IMR-90 (cell line): Measurements from ENCODE around the gene SH3BP5. TPM values are rescaled to one million over a fixed set of nuclear protein-coding genes. Genes with fewer than 3 reads are reported as not detected.

Experiments
- ATAC-seq: fragments of 200-7000 bp; cut with Tn5 transposase; 2 replicates; pipeline ENCODE4 v1.9.1; 2020; ENCODE audit warnings: low read depth, mild to moderate bottlenecking, moderate library complexity
- BruUV-seq: library from RNA; stranded (reverse); fragments of 400-500 nt; replicated peaks from 2 replicates; lab custom pipeline; 2021; lab: Mats Ljungman, UMichigan
- CTCF ChIA-PET: fragments of 300-600 bp; formaldehyde crosslinking; extraction: SDS; loops from one replicate; lab custom pipeline; 2021; ENCODE audit warnings: antibody characterized with exemption; lab: Yijun Ruan, JAX
- POLR2A ChIA-PET: fragments of 300-600 bp; sonication (Branson Sonifier 250); formaldehyde crosslinking; loops from one replicate; lab custom pipeline; 2022; ENCODE audit warnings: antibody characterized with exemption; ENCODE audit not compliant: unreplicated experiment; lab: Charles Lee
- DNase-seq: peaks from one replicate; pipeline ENCODE4 v3.0.0; 2013
- H2AFZ ChIP-seq: replicated peaks from 2 replicates; pipeline ENCODE3; 2013; ENCODE audit warnings: low read length, mild to moderate bottlenecking; ENCODE audit not compliant: poor library complexity
- H2AK5ac ChIP-seq: 2 replicates; pipeline ENCODE4 v1.6.1; 2013; ENCODE audit warnings: low read depth, low read length, inconsistent platforms
- H2AK9ac ChIP-seq: replicated peaks from 2 replicates; pipeline ENCODE3; 2013; ENCODE audit warnings: mild to moderate bottlenecking, low read depth, low read length, moderate library complexity; ENCODE audit not compliant: poor library complexity
- H2BK120ac ChIP-seq: 2 replicates; pipeline ENCODE4 v1.6.1; 2013; ENCODE audit warnings: low read depth, low read length, inconsistent platforms
- H2BK15ac ChIP-seq: 3 replicates; pipeline ENCODE4 v1.6.1; 2013; ENCODE audit warnings: low read depth, low read length, inconsistent platforms
- H2BK20ac ChIP-seq: 2 replicates; pipeline ENCODE4 v1.6.1; 2013; ENCODE audit warnings: low read depth, mild to moderate bottlenecking, inconsistent platforms, low read length, moderate library complexity
- H2BK5ac ChIP-seq: 2 replicates; pipeline ENCODE4 v1.6.1; 2013; ENCODE audit warnings: mild to moderate bottlenecking, low read depth, low read length, inconsistent platforms; ENCODE audit not compliant: poor library complexity, severe bottlenecking
- H3K14ac ChIP-seq: replicated peaks from 2 replicates; pipeline ENCODE4 v1.6.1; 2013; ENCODE audit warnings: low read depth, low read length, inconsistent platforms
- H3K18ac ChIP-seq: 2 replicates; pipeline ENCODE4 v1.6.1; 2013; ENCODE audit warnings: low read depth, low read length, control low read depth
- H3K23ac ChIP-seq: 2 replicates; pipeline ENCODE4 v1.6.1; 2013; ENCODE audit warnings: low read depth, low read length, inconsistent platforms
- H3K27ac ChIP-seq: 2 replicates; pipeline ENCODE4 v1.5.1; 2013; ENCODE audit warnings: mild to moderate bottlenecking, control low read depth, low read length; ENCODE audit not compliant: insufficient read depth
- H3K27me3 ChIP-seq: 2 replicates; pipeline ENCODE4 v1.6.1; 2013; ENCODE audit warnings: low read length; ENCODE audit not compliant: control insufficient read depth, insufficient read depth
- H3K36me3 ChIP-seq: 2 replicates; pipeline ENCODE4 v1.6.1; 2013; ENCODE audit warnings: low read length, mixed read lengths; ENCODE audit not compliant: control insufficient read depth, insufficient read depth
- H3K4ac ChIP-seq: 2 replicates; pipeline ENCODE4 v1.6.1; 2013; ENCODE audit warnings: low read depth, low read length, inconsistent platforms
- H3K4me1 ChIP-seq: 2 replicates; pipeline ENCODE4 v1.6.1; 2013; ENCODE audit warnings: low read length, mixed read lengths; ENCODE audit not compliant: control insufficient read depth, insufficient read depth
- H3K4me2 ChIP-seq: 2 replicates; pipeline ENCODE4 v1.6.1; 2013; ENCODE audit warnings: low read depth, mild to moderate bottlenecking, control low read depth, low read length, moderate library complexity
- H3K4me3 ChIP-seq: 2 replicates; pipeline ENCODE4 v1.5.1; 2013; ENCODE audit warnings: low read depth, mild to moderate bottlenecking, control low read depth, low read length, moderate library complexity; ENCODE audit not compliant: insufficient read depth
- H3K56ac ChIP-seq: 2 replicates; pipeline ENCODE4 v1.6.1; 2013; ENCODE audit warnings: low read length, inconsistent platforms; ENCODE audit not compliant: insufficient read depth; ENCODE audit errors: extremely low read depth
- H3K79me1 ChIP-seq, 2 experiments: 2 replicates each; pipeline ENCODE4 v1.6.1; 2013; ENCODE audit warnings: low read length in 2 of 2, inconsistent platforms in 1 of 2, low read depth in 1 of 2
- H3K9ac ChIP-seq: 2 replicates; pipeline ENCODE4 v1.6.1; 2013; ENCODE audit warnings: low read depth, low read length, control low read depth
- H3K9me1 ChIP-seq: 2 replicates; pipeline ENCODE4 v1.6.1; 2013; ENCODE audit warnings: low read length, inconsistent platforms; ENCODE audit not compliant: insufficient read depth
- H3K9me3 ChIP-seq: 2 replicates; pipeline ENCODE4 v1.6.1; 2013; ENCODE audit warnings: low read length; ENCODE audit not compliant: control insufficient read depth, insufficient read depth
- H4K20me1 ChIP-seq: 2 replicates; pipeline ENCODE4 v1.6.1; 2013; ENCODE audit warnings: low read length, inconsistent platforms; ENCODE audit not compliant: insufficient read depth
- H4K5ac ChIP-seq: 2 replicates; pipeline ENCODE4 v1.6.1; 2013; ENCODE audit warnings: mild to moderate bottlenecking, low read depth, low read length, control low read depth
- H4K8ac ChIP-seq, 2 experiments: 2 replicates each; pipeline ENCODE4 v1.6.1; 2013; ENCODE audit warnings: low read depth in 2 of 2, low read length in 2 of 2, control low read depth in 1 of 2, inconsistent platforms in 1 of 2
- H4K91ac ChIP-seq: 2 replicates; pipeline ENCODE4 v1.6.1; 2013; ENCODE audit warnings: low read depth, low read length, inconsistent platforms; ENCODE audit not compliant: insufficient read depth
- BHLHE40 ChIP-seq: fragments of 150-350 bp; IDR thresholded peaks from 2 replicates; pipeline ENCODE4 v1.6.1; 2016; ENCODE audit warnings: mild to moderate bottlenecking, low read depth, low read length
- CEBPB ChIP-seq: IDR thresholded peaks from 2 replicates; pipeline ENCODE4 v1.6.1; 2012; ENCODE audit warnings: low read depth, low read length, improper control_type of control experiment
- CHD1 ChIP-seq: IDR thresholded peaks from 2 replicates; pipeline ENCODE4 v1.6.1; 2012; ENCODE audit warnings: low read depth, low read length, improper control_type of control experiment
- CTCF ChIP-seq: conservative IDR thresholded peaks from 2 replicates; pipeline ENCODE4 v1.5.1; 2012; ENCODE audit warnings: mild to moderate bottlenecking, low read depth, low read length, improper control_type of control experiment
- ELK1 ChIP-seq: fragments of 150-350 bp; IDR thresholded peaks from 2 replicates; pipeline ENCODE4 v1.6.1; 2016; ENCODE audit warnings: low read depth, mild to moderate bottlenecking, low read length, moderate library complexity, borderline replicate concordance
- FOS ChIP-seq: fragments of 150-350 bp; IDR thresholded peaks from 2 replicates; pipeline ENCODE4 v1.6.1; 2016; ENCODE audit warnings: low read depth, low read length
- MAFK ChIP-seq: IDR thresholded peaks from 2 replicates; pipeline ENCODE4 v1.6.1; 2012; ENCODE audit warnings: low read depth, low read length, improper control_type of control experiment
- MAZ ChIP-seq: IDR thresholded peaks from 2 replicates; pipeline ENCODE4 v1.6.1; 2012; ENCODE audit warnings: low read depth, mild to moderate bottlenecking, low read length, improper control_type of control experiment, moderate library complexity, borderline replicate concordance
- MXI1 ChIP-seq: IDR thresholded peaks from 2 replicates; pipeline ENCODE4 v1.6.1; 2012; ENCODE audit warnings: low read depth, mild to moderate bottlenecking, low read length, moderate library complexity, borderline replicate concordance
- NFE2L2 ChIP-seq: fragments of 150-350 bp; IDR thresholded peaks from 2 replicates; pipeline ENCODE4 v1.6.1; 2016; ENCODE audit warnings: low read depth, mild to moderate bottlenecking, low read length
- POLR2A ChIP-seq: IDR thresholded peaks from 2 replicates; pipeline ENCODE4 v1.6.1; 2012; ENCODE audit warnings: mild to moderate bottlenecking, low read depth, low read length
- RAD21 ChIP-seq: IDR thresholded peaks from 2 replicates; pipeline ENCODE4 v1.6.1; 2012; ENCODE audit warnings: low read length, improper control_type of control experiment
- RCOR1 ChIP-seq: IDR thresholded peaks from 2 replicates; pipeline ENCODE4 v1.6.1; 2012; ENCODE audit warnings: mild to moderate bottlenecking, low read length, improper control_type of control experiment; ENCODE audit not compliant: insufficient replicate concordance
- RFX5 ChIP-seq: IDR thresholded peaks from 2 replicates; pipeline ENCODE4 v1.8.0; 2012; ENCODE audit warnings: low read depth, mild to moderate bottlenecking, low read length, moderate library complexity
- SMC3 ChIP-seq: fragments of 150-350 bp; IDR thresholded peaks from 2 replicates; pipeline ENCODE4 v1.6.1; 2016; ENCODE audit warnings: low read depth, mild to moderate bottlenecking, antibody characterized with exemption, low read length, moderate library complexity
- USF2 ChIP-seq: fragments of 150-350 bp; IDR thresholded peaks from 2 replicates; pipeline ENCODE4 v1.6.1; 2017; ENCODE audit warnings: mild to moderate bottlenecking, antibody characterized with exemption, low read length, low read depth
- WGBS, 2 experiments: methylation state at CpG; one replicate each; pipeline versions ENCODE4 v1.1.5 to v1.1.7; 2013; ENCODE audit warnings: missing lambda C conversion rate in 2 of 2; ENCODE audit not compliant: insufficient read length in 1 of 2; ENCODE audit errors: extremely low coverage in 2 of 2; 5-methylcytosine and 5-hydroxymethylcytosine counted together
- dilution Hi-C: fragments of 300-500 bp; cut with HindIII; formaldehyde crosslinking; loops from one replicate; pipeline ENCODE4 v1.14.3; 2018; ENCODE audit warnings: low sequenced_read_pairs; ENCODE audit not compliant: unreplicated experiment
- in situ Hi-C: fragments of 300-500 bp; cut with MboI; formaldehyde crosslinking; loops from 3 replicates; pipeline ENCODE4 v1.14.3; 2019; ENCODE audit warnings: low sequenced_read_pairs, inconsistent platforms, mixed read lengths
- intact Hi-C: fragments of 100-400 bp; cut with micrococcal nuclease; formaldehyde crosslinking; loops from 2 replicates; pipeline ENCODE4 v1.10.0; 2022
- polyA plus RNA-seq, 3 experiments: library from polyadenylated mRNA; depleted of rRNA; stranded (reverse); fragments of >200 nt; gene quantifications; 2 replicates each; pipeline ENCODE4 v1.2.3, GENCODE V29; 2012; ENCODE audit warnings: low replicate concordance in 1 of 3
- total RNA-seq: library from RNA; depleted of rRNA; stranded (reverse); fragments of >200 nt; gene quantifications from 2 replicates; pipeline ENCODE4 v1.2.3, GENCODE V29; 2012

SH3BP5 gene
- total and polyA plus RNA-seq, 2 of the 4 experiments (the other 2 are of a cell fraction): 14.0 to 23.5 TPM

GRCh38 chr3:15341030-15341726 lies 8.8 kb upstream of the SH3BP5 start:
- H3K27ac ChIP-seq: no peak overlapping the region
- no peak overlapping the region for H2AK5ac ChIP-seq
- no peaks in the 10 kb centered on the region for H3K36me3 ChIP-seq
- H2AK9ac ChIP-seq: no peak overlapping the region
- no peak overlapping the region for H4K8ac ChIP-seq
- H3K18ac ChIP-seq: no peak overlapping the region
- no peak overlapping the region for H4K91ac ChIP-seq
- dilution Hi-C loops (no loop called here), in situ Hi-C loops (no loop called here), intact Hi-C loops (loop anchor here (5.0 kb wide), 1 partner anchor 224 kb away; no protein-coding TSS in a partner anchor)
- peaks cover 4% of the 10 kb centered on the region for H3K9me3 ChIP-seq
- TF ChIP-seq USF2 (no peak), SMC3 (no peak), FOS (no peak), CTCF (no peak), BHLHE40 (no peak), CHD1 (no peak), NFE2L2 (no peak), MAFK (no peak), MAZ (no peak), POLR2A (no peak), MXI1 (no peak), RFX5 (no peak), ELK1 (no peak), RCOR1 (no peak), RAD21 (no peak), CEBPB (no peak)
- ChIA-PET POLR2A (no interaction called here), CTCF (no interaction called here)
- no peak overlapping the region for H2BK20ac ChIP-seq
- H2BK5ac ChIP-seq: no peak overlapping the region
- H3K56ac ChIP-seq: no peak overlapping the region
- H3K4me1 ChIP-seq: no peaks in the 10 kb centered on the region
- no peak overlapping the region for H3K9ac ChIP-seq
- no peak overlapping the region for H3K23ac ChIP-seq
- no peak overlapping the region for H3K14ac ChIP-seq
- H4K5ac ChIP-seq: no peak overlapping the region
- peaks cover 21% of the 10 kb centered on the region for H3K27me3 ChIP-seq
- H3K4me2 ChIP-seq: no peak overlapping the region
- WGBS, 2 experiments: 20% methylated on average over 1 of the region's 6 CpGs; no CpG with 5 or more reads in 1 of the 2 experiments
- no peak overlapping the region for H2AFZ ChIP-seq
- H2BK15ac ChIP-seq: no peak overlapping the region
- DNase-seq (no peak), ATAC-seq (no peak)
- no peaks in the 10 kb centered on the region for H3K79me1 ChIP-seq
- no peak overlapping the region for H3K4ac ChIP-seq
- H3K4me3 ChIP-seq: no peak overlapping the region
- H3K9me1 ChIP-seq: no peaks in the 10 kb centered on the region
- H2BK120ac ChIP-seq: no peak overlapping the region
- no peaks in the 10 kb centered on the region for H4K20me1 ChIP-seq
- no TSS peak for BruUV-seq
